Measurements from ENCODE around the gene DNM1.

DNM1 gene

DNA sequence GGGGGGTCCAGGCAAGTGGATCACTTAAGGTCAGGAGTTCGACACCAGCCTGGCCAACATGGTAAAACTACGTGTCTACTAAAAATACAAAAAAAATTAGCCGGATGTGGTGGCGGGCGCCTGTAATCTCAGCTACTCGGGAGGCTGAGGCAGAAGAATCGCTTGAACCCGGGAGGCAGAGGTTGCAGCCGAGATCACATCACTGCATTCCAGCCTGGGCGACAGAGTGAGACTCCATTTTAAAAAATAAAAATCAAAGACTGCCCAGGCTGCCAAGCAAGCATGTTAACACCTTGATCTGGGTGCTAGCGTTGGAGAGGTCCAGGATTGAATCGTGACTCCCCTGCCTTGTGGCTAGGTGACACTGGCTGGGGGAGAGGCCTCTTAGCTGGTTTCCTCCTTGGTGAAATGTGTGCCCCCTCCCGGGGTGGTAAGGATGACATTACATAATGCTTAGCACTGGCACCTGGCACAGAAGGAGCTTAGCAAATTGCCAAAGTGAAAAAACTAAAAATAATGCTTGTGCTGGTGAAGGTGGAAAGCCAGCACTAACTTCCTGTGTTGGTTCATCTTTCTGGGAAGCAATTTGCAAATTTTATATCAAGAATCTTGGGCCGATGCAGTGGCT lies 9.6 kb upstream of the DNM1 start:
- TF ChIP-seq, protein P1, sequence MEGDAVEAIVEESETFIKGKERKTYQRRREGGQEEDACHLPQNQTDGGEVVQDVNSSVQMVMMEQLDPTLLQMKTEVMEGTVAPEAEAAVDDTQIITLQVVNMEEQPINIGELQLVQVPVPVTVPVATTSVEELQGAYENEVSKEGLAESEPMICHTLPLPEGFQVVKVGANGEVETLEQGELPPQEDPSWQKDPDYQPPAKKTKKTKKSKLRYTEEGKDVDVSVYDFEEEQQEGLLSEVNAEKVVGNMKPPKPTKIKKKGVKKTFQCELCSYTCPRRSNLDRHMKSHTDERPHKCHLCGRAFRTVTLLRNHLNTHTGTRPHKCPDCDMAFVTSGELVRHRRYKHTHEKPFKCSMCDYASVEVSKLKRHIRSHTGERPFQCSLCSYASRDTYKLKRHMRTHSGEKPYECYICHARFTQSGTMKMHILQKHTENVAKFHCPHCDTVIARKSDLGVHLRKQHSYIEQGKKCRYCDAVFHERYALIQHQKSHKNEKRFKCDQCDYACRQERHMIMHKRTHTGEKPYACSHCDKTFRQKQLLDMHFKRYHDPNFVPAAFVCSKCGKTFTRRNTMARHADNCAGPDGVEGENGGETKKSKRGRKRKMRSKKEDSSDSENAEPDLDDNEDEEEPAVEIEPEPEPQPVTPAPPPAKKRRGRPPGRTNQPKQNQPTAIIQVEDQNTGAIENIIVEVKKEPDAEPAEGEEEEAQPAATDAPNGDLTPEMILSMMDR (IDR thresholded peaks at IDR 0.05; ENCODE audit: control insufficient read depth, insufficient read depth, low read depth, low read length, missing control alignments): no peak
- no peak overlapping the region for H3K4me3 ChIP-seq (ENCODE audit: control insufficient read depth, low read depth, low read length)
- no peak for DNase-seq (ENCODE audit: low read depth)

DNA sequence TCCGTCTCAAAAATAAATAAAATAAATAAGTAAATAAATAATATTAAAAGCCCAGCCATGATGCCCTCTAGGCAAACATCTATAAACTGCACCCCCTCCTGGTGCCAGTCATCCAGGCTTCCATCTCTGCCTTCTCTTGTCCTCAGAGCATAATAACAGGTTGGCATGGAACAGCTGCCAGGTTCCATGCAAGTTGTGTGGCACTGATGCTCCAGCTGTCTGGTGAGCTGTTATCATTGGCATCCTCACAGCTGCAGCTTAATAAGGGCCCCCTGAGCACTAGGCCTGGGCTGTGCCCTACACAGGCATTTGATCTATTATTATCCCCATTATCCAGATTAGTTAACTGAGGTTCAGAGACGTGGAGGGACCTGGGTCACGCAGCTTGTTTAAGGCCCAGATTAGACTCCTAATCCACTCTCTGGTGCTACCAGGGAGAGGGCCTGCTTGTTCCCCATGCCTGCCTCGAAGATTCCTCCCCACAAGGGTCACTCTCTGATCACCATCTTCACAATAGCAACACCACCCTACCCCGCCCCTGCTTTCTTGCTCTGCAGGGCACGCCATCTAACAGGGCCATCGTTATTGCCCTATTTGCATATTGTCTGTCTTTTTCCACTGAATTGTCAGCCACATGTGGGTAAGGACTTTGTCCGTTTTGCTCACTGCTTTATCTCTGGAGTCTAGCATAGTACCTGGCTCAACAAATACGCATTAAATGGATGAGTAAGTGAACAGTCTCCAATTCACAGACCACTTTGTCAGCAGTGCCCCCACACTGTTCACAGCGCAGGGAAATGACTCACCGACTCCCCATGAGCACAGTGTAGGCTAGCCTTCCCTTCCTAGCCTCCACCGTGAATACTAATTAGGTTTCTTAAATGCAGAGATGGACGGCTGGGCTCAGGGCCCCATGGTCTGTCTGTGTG lies 1.5 kb upstream of the DNM1 start:
- H3K4me3 ChIP-seq (ENCODE audit: control insufficient read depth, low read depth, low read length): no peak overlapping the region
- DNase-seq (ENCODE audit: low read depth): no peak
- TF ChIP-seq, protein P1 (IDR thresholded peaks at IDR 0.05; ENCODE audit: control insufficient read depth, insufficient read depth, low read depth, low read length, missing control alignments): no peak

GRCh38 chr9:128202648-128203023 lies 543 bp upstream of the DNM1 start:
- DNase-seq (ENCODE audit: low read depth): no peak
- H3K4me3 ChIP-seq (ENCODE audit: control insufficient read depth, low read depth, low read length): no peak overlapping the region
- TF ChIP-seq, protein P1 (IDR thresholded peaks at IDR 0.05; ENCODE audit: control insufficient read depth, insufficient read depth, low read depth, low read length, missing control alignments): no peak

DNA sequence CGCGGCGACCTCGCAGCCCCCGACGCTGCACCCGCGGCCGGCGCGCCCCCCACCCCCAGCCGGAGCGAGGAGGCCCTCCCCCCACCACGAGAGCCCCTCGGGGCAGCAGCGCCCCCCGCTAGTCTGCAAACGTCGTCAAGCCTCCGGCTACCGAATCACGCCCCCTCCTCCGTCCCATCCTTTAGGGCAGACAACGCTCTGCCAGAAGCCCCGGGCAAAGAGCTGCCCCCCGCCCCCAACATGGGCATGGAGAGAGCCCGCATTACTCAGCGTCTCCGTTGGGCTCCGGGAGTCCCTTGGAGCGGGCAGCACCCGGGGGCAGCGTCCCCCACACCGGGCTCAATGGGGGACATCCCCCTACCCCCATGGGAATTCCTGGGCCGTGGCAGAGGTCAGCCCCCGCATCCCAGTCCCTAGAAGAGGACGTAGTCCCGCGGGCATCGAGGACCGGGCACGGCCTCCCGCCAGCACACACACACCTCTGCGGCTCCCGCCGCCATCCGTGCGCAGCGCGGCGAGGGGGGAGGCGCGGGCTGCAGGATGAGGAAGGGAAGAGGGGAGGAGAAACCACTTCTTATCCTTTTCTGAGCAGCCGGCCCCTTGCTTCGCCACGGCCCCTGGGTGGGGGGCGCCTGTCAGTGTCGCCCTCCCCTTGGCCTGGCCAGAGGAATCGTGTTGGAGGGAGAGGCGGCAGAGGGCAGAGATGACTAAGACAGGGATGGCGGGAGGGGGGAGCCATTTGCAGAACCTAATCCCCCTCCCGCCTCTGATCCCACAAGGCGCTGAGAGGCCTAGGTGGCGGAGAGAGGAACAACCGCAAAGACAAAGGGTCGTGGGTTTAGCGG lies 750 bp downstream of the DNM1 start:
- H3K4me3 ChIP-seq (ENCODE audit: control insufficient read depth, low read depth, low read length): peak overlapping the region; percentile 86
- no peak for DNase-seq (ENCODE audit: low read depth)
- TF ChIP-seq, protein P1 (IDR thresholded peaks at IDR 0.05; ENCODE audit: control insufficient read depth, insufficient read depth, low read depth, low read length, missing control alignments): no peak

DNA sequence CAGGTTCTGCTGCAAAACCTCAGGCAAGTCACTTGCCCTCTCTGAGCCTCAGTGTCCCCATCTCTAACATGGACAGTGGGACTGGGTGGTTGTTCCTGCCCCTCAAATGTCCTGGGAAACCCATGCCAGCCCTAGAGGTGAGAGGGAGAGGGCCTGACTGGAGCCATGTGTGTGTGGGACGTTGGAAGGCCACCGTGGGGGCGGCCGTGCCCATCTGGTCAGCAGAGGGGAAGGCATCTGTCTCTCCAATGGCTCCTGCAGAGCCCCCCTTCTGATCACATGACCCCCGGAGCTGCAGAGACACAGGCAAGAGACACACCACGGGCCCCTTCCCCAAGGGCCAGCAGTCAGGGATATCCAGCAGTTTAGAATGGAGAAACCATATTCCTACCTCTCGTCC lies 1.7 kb downstream of the DNM1 start:
- H3K4me3 ChIP-seq (ENCODE audit: control insufficient read depth, low read depth, low read length): peak overlapping the region; percentile 86; the same call in 1 of the 2 replicates
- DNase-seq (ENCODE audit: low read depth): no peak
- TF ChIP-seq, protein P1 (IDR thresholded peaks at IDR 0.05; ENCODE audit: control insufficient read depth, insufficient read depth, low read depth, low read length, missing control alignments): no peak

GRCh38 chr9:128205296-128205944 lies 2.2 kb downstream of the DNM1 start:
- TF ChIP-seq, protein P1 (IDR thresholded peaks at IDR 0.05; ENCODE audit: control insufficient read depth, insufficient read depth, low read depth, low read length, missing control alignments): no peak
- H3K4me3 ChIP-seq (ENCODE audit: control insufficient read depth, low read depth, low read length): no peak overlapping the region
- no peak for DNase-seq (ENCODE audit: low read depth)
